M059J (cell line): ENCODE results near the gene TNFRSF19. TPM values are rescaled to one million over a fixed set of nuclear protein-coding genes. Genes with fewer than 3 reads are reported as not detected.

ENCODE experiments used
- DNase-seq: peaks from one replicate; pipeline ENCODE4 v3.0.0-alpha.2; 2012; ENCODE audit warnings: low read depth
- total RNA-seq: library from RNA; depleted of rRNA; stranded (reverse); fragments of >200 nt; shearing (Covaris generic); gene quantifications from 2 replicates; pipeline ENCODE4 v1.2.3, GENCODE V29; 2014

Gene TNFRSF19
- total RNA-seq, 1 experiment from 2014 or later = 54.8 TPM

DNA sequence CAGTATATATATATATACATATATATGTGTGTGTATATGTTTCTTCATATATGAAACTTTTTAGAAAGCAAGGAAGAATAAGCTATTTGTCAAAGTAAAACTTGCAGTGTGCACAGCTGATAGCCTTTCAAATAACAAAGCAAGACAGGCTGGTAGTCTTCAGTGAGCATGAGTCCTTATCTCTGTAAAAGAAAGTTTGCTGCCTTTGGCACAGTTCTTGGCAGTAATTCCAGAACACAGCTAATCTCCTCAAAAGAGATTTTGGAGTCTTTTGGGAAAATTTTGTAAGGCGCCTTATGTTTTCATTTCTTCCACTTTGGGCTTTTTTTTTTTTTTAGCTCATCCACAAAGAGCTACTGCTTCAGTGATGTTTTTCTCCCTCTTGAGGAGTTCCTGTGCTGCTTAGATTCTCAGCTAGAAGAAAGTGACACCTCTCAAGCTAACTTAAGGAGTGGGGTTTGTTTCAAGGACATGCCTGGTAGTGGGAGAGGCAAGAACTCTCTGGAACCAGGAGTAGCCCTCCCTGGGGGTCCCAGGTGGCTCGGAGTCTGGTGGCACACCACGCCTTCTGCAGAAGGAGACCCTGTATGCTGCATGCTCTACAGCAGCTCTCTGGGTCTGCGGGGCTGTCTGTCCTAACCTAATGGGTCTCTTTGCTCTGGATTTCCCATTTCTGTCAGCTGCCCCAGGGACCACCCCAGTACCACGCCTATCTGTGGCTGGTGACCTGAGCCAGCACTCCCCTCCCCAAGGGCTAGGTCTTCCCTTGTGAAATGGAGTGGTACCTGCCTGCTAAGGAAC, 58.8 kb downstream of the TNFRSF19 start:
- no peak for DNase-seq

DNA sequence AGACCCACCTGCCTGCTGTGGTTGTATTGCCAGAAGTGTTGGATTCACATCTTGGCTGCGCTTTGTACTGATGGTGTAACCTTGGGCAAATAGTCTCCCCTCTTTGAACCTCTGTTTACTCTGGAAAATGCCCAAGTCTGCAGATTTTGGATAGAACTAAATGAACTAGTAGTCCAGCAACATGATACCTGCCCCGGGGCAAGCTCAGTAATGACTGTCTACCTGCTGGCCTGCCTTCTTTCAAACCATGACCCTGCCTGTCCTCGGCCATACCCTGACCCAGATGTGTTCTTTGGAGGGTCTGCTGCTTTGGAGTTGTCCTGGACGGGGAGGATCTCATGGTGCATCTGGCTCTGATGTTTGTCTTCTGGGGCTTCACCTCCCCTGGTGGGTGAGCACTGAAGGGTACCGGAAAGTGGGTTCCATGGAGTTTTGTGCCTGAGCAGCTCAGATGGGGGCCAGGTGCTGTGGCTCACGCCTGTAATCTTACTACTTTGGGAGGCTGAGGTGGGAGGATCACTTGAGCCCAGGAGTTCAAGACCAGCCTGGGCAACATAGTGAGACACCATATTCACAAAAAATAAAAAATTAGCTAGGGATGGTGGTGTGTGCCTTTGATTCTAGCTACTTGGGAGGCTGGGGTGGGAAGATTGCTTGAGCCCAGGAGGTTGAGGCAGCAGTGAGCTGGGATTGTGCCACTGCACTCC, 59.5 kb downstream of the TNFRSF19 start:
- DNase-seq = no peak

DNA sequence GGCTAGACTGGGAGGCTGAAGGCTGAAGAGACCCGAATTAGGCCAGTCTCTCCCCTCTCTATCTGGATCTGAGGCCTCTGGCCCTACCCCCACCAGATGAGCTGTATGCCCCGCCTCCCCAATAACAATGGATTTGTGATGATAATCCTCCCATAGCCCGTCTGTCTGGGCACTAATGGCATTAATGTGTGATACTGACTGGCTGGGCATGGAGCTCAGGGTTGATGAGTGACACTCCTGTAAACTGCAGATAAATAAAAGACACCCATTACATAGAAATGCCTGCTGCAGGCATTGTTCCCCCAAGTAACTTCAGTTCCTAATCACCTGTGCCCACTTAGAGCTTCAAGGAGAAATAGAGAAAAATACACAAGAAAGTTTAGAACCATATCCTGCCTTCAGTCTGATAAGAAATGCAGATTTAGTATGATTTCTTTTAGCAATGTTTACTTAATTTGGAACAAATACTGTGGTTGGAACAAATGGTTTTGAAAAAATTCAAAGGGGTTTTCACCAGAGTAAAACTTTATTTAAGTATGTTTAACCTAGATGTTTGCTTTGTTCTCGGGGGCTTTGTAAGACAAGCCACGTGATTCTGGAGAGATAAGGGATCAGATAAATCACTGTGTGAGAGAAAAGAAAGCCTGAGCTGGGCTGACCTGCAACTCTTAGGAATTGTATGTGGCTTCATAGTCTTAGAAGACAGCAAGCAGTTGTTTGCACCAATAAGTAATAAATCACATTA, 60.3 kb downstream of the TNFRSF19 start:
- no peak for DNase-seq

DNA sequence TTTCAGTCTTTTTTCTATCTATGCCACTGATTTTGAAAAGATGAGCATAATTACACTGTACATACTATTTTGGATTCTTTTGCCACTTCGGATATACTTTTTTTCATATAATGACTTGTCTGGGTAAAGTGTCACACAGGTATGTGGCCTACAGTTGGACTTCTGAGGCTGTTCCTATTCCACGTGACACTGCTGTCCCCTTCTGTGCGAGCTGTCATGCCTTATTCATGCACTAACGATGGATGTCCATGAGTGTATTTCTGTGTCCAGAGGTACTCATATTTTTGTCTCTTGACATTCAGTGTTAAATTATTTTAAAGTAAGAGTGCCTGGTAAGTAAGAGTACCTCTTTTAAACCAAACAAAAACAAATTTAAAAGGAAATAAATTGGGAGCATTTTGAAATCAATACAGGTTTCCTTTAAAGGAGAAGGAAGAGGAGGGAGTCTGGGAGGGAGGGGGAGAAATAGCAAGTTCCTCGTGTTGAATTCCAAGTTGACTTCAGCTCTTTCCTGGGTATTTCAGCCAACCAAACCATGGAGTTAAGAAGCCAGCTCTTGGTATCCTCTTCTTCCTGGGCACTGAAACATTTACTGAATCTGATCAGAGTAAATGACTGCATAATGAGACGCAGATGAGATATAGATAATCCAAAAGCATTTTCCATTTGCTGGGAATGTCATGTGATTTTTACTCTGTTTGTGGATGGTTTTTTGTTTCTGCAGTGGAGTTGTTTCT, 61.3 kb downstream of the TNFRSF19 start:
- no peak for DNase-seq

DNA sequence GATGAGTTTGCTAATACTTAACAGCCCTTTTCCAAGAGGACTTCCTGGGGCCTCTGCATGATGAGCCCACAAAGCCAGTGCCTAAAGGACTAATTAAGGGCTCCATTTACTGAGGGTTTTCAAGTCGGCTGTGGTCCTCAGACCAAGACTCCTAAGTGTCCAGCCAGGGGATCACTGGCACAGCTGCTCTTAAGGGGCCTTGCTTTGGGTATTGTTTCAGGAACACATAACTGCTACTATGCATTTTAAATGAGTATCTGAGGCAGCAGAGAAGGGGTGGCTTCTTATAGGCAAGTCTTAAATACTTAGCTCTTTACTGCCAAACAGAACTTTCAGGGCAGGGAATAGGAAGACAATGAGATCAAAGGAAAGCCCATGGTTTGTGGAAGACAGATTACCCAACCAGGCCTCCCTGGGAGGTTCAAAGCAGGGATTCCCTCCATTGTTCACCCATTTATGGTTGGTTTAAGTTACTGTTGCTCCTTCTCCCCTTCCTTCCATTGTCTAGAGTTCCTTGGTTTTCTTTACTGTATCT, 61.9 kb downstream of the TNFRSF19 start:
- no peak for DNase-seq

DNA sequence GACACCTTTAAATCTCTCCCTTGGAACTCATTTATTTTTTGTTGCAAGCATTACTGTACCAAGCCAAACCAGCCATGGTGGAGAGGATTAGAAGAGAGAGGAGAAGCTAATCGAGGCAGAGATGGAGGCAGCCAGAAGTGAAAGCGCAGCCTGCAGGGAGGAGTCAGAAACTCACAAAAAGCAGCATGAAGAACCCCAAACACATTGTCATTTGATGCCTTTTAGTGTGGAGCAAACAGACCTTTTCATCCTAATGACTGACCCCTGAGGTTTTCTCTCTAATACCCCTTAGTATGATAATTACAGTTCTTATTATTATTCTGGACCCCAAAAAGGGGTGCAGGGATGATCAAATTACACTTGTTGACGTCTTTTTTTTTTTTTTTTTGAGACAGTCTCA, 62.5 kb downstream of the TNFRSF19 start:
- no peak for DNase-seq

DNA sequence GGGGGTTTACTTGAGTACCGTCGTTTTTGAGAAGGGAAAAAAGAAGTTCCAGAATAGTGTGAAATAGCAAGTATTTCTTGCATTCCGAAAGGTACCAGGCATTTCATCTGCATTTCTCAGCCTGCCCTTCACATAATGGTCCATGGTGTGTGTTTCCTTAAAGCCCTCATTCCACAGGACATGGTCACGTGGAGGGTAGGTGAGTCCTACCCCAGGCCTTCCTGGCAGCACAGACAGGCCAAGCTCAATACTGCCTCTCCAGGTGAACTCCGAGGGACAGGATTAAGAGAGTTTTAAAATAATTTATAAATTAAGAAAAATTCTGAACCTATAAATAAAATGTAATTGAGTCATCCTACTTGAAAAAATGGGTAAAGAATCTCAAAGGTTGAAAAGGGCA, 64.7 kb downstream of the TNFRSF19 start:
- no peak for DNase-seq

DNA sequence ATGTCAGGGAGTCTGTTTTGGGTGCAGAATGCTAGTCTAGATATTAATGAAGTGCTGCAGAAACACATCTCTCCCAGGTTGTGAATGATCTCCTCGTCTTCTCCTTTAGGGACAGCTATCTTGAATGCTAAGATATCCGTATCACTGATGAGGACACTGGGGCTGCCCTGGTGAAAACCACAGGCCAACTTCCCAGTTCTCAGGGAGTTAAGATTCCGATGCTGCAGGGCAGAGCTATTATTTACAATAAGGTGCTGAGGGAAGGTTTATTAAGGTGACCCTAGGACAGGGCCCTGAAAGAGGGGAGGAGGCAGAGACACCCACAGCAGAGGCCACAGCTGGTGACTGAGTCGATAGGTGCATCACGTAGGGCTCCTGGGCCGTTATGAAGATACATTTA, 66.1 kb downstream of the TNFRSF19 start:
- DNase-seq = no peak

DNA sequence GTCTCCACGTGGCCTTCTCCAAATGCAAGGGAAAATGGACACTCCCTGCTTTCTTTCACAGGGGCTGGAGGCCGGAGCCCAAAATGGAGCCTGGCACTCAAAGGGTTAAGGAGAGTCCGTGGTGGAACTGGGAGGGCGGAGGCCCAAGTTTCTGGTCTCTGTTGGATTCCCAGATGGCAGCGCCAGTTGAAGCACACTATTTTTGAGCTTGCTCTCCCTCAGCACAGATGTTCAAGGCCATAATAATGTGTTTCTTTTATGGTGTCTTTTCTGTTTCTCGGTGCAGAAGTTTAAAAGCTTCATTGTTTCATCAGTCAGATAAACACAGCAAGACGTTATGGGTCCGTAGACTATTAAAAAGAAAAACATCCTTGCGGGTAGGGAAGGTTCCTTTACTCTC, 67.6 kb downstream of the TNFRSF19 start:
- DNase-seq = no peak

DNA sequence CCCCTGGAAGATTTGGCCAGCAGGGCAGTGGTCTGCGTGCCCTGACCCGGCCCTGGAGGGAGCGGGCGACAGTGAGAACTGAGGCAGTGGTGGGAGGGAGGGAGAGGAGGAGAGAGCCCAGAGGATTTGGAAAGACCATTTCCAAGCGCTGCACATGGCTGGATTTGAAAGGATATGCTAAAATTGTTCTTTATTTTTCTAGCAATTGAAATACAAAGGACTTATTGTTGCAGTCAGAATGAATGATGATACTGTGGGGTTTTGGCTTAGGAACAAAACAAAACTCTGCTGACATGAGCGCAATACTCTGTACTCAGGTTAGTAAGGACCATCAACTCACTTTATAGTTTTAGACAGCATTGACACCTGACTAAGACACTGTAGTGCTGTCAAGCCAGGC, 69.5 kb downstream of the TNFRSF19 start:
- no peak for DNase-seq

DNA sequence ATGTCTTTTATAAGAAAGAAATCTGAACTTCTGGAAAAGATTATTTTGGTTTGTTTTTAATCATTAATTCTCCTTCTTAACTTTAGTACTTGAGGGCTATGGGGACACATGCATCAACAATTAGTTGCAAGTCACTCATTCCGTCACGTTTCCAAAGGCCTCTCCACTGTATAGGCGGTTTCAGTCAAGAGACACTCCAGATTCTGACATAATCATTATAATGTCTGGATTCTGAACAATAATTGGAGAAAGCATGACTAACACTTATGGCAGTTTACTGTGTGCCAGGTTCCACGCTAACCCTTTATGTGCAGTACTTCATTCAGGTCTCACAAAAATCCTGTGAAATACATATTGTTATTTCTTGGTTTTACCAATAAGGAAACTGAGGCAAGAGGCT, 71.9 kb downstream of the TNFRSF19 start:
- no peak for DNase-seq

DNA sequence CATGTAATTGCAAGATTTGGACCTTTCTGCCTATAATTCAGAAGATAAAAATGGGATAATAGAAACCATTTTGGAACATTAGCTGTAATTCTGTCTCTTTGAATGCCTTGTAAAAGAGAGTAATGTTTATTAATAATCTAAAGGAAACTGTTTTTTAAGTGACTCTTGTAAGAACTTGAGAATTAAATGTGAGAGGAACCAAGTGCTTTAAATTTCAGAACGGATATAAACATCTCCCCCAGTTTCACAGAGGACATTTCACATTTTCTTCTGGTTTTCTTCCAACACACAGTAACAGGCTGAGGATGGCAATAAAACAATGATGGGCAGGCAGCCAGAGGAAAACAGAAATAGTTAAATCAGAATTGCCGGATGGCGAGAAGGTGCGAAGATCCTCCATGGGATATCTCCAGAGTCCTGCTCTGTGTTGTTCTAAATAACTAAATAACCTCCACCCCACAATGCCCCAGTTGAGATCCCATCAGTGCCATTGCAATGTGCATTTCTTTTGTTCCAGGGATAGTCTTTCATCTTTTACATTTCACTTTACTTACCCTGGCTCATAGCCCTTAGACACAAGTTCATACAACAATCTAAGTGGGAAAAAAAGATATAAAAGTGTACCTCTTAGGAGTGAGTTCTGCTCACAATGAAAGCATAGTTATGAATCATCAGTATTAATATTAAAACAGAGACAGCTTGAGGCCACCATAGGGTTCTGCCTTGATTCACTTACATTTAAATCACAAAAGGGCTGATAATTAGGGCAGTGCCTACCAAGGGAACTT, 73.3 kb downstream of the TNFRSF19 start:
- no peak for DNase-seq

DNA sequence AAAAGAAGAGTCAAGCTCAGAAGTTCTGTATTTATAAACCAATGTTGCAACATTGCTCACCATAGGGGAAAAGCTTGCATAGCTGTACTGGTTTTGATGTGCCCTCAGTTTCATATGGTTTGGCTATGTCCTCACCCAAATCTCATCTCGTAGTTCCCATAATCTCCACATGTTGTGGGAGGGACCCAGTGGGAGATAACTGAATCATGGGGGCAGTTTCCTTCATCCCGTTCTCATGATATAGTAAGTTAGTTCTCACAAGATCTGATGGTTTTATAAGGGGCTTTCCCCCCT, 73.9 kb downstream of the TNFRSF19 start:
- no peak for DNase-seq

DNA sequence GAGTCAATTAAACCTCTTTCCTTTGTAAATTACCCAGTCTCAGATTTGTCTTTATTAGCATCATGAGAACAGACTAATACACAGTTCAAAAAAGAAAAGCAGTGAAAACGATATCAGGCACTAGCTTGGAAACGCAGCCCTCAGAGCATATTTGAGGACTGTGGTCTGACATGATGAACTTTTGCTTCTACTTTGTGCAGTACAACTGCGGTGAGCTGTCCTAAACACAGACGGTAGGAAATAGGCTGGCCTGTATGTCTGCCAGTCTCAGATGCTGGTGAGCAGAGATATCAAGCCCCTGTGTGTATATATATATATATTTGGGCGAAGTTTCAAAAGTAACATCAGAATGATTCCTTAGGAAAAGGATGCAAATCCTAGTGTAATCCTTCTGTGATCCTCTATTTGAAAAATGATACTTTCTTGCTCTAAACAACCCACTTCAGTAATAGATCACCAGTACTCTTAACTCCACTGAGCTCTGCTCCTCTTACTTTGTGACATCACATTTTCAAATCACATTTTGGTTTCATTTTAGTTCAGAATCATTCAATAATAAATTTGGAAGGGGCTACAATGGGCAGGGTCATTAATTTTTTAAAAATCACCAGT, 74.4 kb downstream of the TNFRSF19 start:
- DNase-seq = no peak

DNA sequence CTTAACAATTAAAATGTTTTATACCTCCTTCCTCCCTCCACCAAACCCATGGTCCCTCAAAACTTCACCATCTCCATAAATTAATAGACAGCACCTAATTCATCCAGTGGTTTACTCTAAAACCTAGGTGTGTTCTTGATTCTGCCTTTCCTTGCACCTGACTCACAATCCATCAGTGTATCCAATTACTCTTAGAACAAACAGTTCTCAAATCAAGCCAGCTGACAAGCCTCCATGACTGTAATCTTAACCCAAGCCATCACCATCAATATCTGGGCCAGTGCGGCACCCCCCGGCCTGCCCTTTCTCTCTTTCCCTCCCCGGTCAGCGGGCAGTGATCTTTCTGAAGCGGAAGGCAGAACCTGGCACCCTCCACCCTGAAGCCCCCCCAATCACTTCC, 75.6 kb downstream of the TNFRSF19 start:
- no peak for DNase-seq

DNA sequence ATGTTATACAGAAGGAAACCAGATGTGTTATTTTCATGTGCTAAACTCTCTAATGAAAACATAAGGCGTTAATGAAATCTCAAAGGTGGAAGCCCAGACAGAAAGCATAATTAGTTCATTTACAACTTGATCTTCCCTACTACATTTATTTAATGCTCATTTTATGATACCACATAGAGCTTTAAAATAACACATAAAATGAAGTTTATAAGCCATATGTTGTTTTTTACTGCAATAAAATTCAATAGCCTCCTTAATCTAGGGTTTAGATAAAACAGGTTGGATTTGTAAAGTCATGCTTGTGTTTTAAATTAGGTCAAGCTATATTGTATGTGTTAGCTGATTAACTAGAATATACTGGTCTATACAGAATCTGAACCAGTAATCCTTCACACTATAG, 81.2 kb downstream of the TNFRSF19 start:
- no peak for DNase-seq

DNA sequence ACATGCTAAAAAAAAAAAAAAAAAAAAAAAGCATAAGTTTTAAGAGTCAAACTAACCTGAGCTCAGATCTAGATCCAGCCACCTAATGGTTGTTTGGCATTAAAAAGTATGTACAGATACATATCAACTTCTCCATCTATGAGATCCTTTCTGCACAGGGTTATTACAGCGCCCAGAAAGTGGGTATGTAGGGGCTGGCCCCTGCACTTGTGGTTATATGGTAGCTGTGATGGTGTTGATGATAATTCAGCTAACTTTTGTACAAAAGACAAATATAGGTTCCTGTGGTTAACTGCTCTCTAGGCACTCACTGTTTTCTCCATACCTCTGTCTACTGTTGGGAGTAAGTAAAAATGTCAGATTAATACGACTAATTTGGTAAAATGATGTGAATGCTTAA, 81.7 kb downstream of the TNFRSF19 start:
- no peak for DNase-seq

DNA sequence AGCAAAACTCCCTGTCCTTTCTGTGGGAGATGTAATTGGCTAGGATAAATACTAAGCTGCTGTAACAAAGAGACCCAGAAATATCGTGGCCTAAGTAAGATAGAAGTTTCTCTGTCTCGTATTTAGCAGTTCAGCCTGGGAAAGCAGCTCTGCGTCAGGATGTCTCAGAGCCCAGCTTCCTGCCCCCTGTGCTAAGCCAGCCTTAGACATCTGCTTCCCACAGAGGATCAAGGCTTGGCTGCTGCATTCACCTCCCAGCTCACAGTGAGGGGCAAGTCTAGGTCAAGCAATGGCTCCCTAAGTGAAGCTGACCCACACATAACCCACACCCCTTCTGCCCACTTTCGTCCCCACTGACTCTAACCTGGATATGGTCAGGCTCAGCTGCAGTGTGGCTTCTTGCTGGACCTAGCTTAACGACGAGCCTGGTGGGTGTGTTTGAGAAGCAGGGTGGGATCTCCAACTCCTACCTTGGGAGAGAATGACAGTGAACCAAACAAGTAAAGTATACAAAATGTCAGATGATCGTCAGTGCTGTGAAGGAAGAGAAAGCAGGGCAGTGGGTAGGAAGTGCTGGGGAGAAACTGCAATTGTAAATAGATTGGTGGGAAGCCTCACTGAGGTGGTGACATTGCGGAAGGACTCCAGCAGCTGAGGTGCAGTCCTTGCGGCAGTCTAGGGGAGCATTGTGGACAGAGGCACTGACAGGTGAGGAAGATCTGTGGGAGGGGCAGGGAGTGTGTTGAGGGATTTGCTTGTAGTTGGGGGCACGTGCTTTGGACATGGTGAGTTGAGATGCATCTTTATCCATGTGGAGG, 82.9 kb downstream of the TNFRSF19 start:
- DNase-seq = no peak
